RWPE1 (cell line): ENCODE measurements around the gene TMA7.

Experiments
- CTCF ChIA-PET: fragments of 350-600 bp; sonication (Branson Sonifier 250); formaldehyde crosslinking; extraction: SDS; loops from one replicate; lab custom pipeline; 2021; lab: Yijun Ruan, JAX
- POLR2A ChIA-PET: fragments of 400-600 bp; formaldehyde crosslinking; extraction: SDS; loops from one replicate; lab custom pipeline; 2020; ENCODE audit warnings: antibody characterized with exemption; ENCODE audit not compliant: low non-redundant PET; lab: Yijun Ruan, JAX
- DNase-seq: peaks from one replicate; pipeline ENCODE4 v3.0.0; 2012; ENCODE audit warnings: low spot score
- H3K27ac ChIP-seq: fragments of 450-650 bp; 2 replicates; pipeline ENCODE4 v1.5.1; 2017
- CTCF ChIP-seq: fragments of 450-650 bp; conservative IDR thresholded peaks from 2 replicates; pipeline ENCODE4 v1.5.1; 2017; ENCODE audit warnings: low read depth, mild to moderate bottlenecking

TMA7 gene

GRCh38 chr3:48420561-48420960 lies 19.5 kb upstream of the TMA7 start:
- ChIA-PET CTCF (no interaction called here), POLR2A (no interaction called here)
- no peak for DNase-seq
- TF ChIP-seq CTCF, result no peak
- H3K27ac ChIP-seq, result peak overlapping the region; percentile 99

- TF ChIP-seq CTCF, result no peak
- ChIA-PET CTCF (interaction anchor here (0.5 kb wide), 1 partner anchor 68 kb away, joined by 3 read pairs; no protein-coding TSS in a partner anchor), POLR2A (no interaction called here)
- no peak for DNase-seq
- H3K27ac ChIP-seq, result peak overlapping the region; percentile 99
Observed at GRCh38 chr3:48422272-48422671, 17.8 kb upstream of the TMA7 start.

- ChIA-PET POLR2A (no interaction called here), CTCF (interaction anchor here (0.5 kb wide), 1 partner anchor 68 kb away, joined by 3 read pairs; no protein-coding TSS in a partner anchor)
- no peak for DNase-seq
- TF ChIP-seq CTCF, result no peak
- H3K27ac ChIP-seq, result peak overlapping the region; percentile 99
Observed at GRCh38 chr3:48422681-48423080, 17.4 kb upstream of the TMA7 start.

- TF ChIP-seq CTCF, result no peak
- peak overlapping the region; percentile 99 for H3K27ac ChIP-seq
- CTCF ChIA-PET, result interaction anchor here (0.8 kb wide), 1 partner anchor 13 kb away, joined by 3 read pairs; no protein-coding TSS in a partner anchor
- POLR2A ChIA-PET, result no interaction called here
- DNase-seq, result no peak
Observed at GRCh38 chr3:48423241-48423882, 16.7 kb upstream of the TMA7 start.

GRCh38 chr3:48423883-48424695 lies 16.0 kb upstream of the TMA7 start:
- POLR2A ChIA-PET, result no interaction called here
- CTCF ChIA-PET, result interaction anchor here (0.8 kb wide), 1 partner anchor 12 kb away, joined by 3 read pairs; no protein-coding TSS in a partner anchor
- DNase-seq, result no peak
- H3K27ac ChIP-seq, result peak overlapping the region; percentile 99
- no peak for TF ChIP-seq CTCF

GRCh38 chr3:48425281-48425812 lies 14.7 kb upstream of the TMA7 start:
- TF ChIP-seq CTCF, result no peak
- POLR2A ChIA-PET, result no interaction called here
- peak overlapping the region; percentile 99 for H3K27ac ChIP-seq
- DNase-seq, result no peak
- CTCF ChIA-PET, result interaction anchor here (1.0 kb wide), 1 partner anchor 25 kb away, joined by 3 read pairs; no protein-coding TSS in a partner anchor
